GM10248 (cell line): ENCODE measurements around the gene SIVA1.
A peak's percentile ranks its signal among the peaks of the same experiment; 100 is the strongest.

Source experiments
- CTCF ChIA-PET: fragments of 300-600 bp; sonication (Branson Sonifier 250); formaldehyde crosslinking; extraction: SDS; loops from one replicate; lab custom pipeline; 2021; ENCODE audit warnings: antibody characterized with exemption; lab: Yijun Ruan, JAX
- POLR2A ChIA-PET: fragments of 350-650 bp; sonication (Branson Sonifier 250); formaldehyde crosslinking; extraction: SDS; loops from one replicate; lab custom pipeline; 2020; ENCODE audit warnings: antibody characterized with exemption; lab: Yijun Ruan, JAX
- DNase-seq: peaks from one replicate; pipeline ENCODE4 v3.0.0; 2012; ENCODE audit errors: extremely low spot score
- CTCF ChIP-seq: IDR thresholded peaks from 2 replicates; pipeline ENCODE4 v1.5.1; 2012; ENCODE audit warnings: mild to moderate bottlenecking, low read depth; ENCODE audit errors: extremely low read depth, missing control alignments, control extremely low read depth

Gene SIVA1

GRCh38 chr14:104766256-104766862 lies 13.4 kb downstream of the SIVA1 start:
- ChIA-PET POLR2A (no interaction called here), CTCF (interaction anchor here (1.2 to 7.7 kb wide), 4 partner anchors 12 to 60 kb away, joined by 3 to 136 read pairs (median 26); partner anchors contain the start of gene SIVA1)
- DNase-seq = no peak
- TF ChIP-seq CTCF = no peak

- ChIA-PET POLR2A (interaction anchor here (0.5 kb wide), 1 partner anchor 59 kb away, joined by 3 read pairs; no protein-coding TSS in a partner anchor), CTCF (interaction anchor here (1.4 to 7.7 kb wide), 3 partner anchors 13 to 60 kb away, joined by 3 to 136 read pairs (median 48); partner anchors contain the start of gene SIVA1)
- TF ChIP-seq CTCF = no peak
- no peak for DNase-seq
Observed at GRCh38 chr14:104766863-104767633, 14.1 kb downstream of the SIVA1 start.

- TF ChIP-seq CTCF = no peak
- CTCF ChIA-PET = interaction anchor here (0.9 to 7.7 kb wide), 6 partner anchors 13 to 59 kb away, joined by 3 to 136 read pairs (median 7); partner anchors contain the start of gene SIVA1
- POLR2A ChIA-PET = interaction anchor here (0.5 kb wide), 1 partner anchor 58 kb away, joined by 3 read pairs; no protein-coding TSS in a partner anchor
- DNase-seq = no peak
Observed at GRCh38 chr14:104767634-104767918, 14.6 kb downstream of the SIVA1 start.

GRCh38 chr14:104768437-104769323 lies 15.7 kb downstream of the SIVA1 start:
- POLR2A ChIA-PET = interaction anchor here (0.5 to 1.0 kb wide), 2 partner anchors 16 to 60 kb away, joined by 3 to 5 read pairs; partner anchors contain the start of gene SIVA1
- DNase-seq = peak; percentile 93
- CTCF ChIA-PET = interaction anchor here (0.6 to 7.7 kb wide), 27 partner anchors 12 to 898 kb away, joined by 3 to 136 read pairs (median 4); partner anchors contain the start of genes SIVA1 and ZBTB42
- TF ChIP-seq CTCF = peak; percentile 99

GRCh38 chr14:104769324-104770071 lies 16.6 kb downstream of the SIVA1 start:
- CTCF ChIA-PET = interaction anchor here (0.9 to 7.7 kb wide), 12 partner anchors 11 to 899 kb away, joined by 3 to 136 read pairs (median 6); partner anchors contain the start of genes SIVA1 and ZBTB42
- DNase-seq = no peak
- POLR2A ChIA-PET = no interaction called here

More at GRCh38 chr14:104769324-104770071, 16.6 kb downstream of the SIVA1 start:
- TF ChIP-seq CTCF = no peak
